NAMALWA (cell line): ENCODE results near the gene CCDC78.
A peak's percentile ranks its signal among the peaks of the same experiment; 100 is the strongest.

ENCODE experiments used
- DNase-seq: peaks from one replicate; pipeline ENCODE4 v3.0.0-alpha.2; 2015; ENCODE audit warnings: low spot score

CCDC78 gene

DNA sequence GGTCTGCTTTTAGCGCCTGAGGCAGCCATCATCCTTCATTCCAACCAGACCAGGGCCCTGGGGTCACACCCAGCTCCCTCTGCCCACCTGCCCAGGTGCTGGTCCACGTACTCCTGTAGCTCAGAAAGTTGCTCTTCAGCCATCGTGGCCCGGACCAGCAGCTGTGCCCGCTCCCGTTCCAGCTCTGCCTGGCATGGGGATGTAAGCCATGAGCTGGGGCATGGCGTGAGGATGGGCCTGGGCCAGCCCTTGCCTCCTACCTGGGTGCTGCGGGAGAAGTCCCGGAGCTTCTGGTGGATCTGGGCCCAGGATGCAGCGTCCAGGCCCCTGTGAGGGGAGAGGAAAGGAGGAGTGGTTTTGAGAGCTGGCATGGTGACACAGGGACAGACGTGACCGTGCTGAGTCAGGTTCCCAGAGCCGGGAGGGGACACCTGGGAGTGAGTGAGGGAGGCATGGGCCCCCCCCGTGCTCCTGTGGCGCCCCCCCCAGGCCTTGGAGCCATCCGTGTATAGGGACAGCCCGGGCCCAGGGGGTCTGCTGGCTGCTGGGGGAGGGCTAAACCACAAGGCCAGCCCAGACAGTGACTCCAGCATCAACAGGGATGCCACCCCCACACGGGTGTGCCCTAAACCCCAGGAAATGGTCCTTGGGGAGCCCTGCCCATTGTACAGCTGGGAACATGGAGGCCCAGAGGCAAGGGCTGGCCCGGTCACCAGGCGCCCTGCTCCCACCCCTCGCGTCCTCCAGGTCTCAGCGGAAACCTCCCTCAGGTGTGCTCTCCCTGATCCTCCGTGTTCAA is 3.2 kb downstream of the CCDC78 start:
- DNase-seq = no peak

DNA sequence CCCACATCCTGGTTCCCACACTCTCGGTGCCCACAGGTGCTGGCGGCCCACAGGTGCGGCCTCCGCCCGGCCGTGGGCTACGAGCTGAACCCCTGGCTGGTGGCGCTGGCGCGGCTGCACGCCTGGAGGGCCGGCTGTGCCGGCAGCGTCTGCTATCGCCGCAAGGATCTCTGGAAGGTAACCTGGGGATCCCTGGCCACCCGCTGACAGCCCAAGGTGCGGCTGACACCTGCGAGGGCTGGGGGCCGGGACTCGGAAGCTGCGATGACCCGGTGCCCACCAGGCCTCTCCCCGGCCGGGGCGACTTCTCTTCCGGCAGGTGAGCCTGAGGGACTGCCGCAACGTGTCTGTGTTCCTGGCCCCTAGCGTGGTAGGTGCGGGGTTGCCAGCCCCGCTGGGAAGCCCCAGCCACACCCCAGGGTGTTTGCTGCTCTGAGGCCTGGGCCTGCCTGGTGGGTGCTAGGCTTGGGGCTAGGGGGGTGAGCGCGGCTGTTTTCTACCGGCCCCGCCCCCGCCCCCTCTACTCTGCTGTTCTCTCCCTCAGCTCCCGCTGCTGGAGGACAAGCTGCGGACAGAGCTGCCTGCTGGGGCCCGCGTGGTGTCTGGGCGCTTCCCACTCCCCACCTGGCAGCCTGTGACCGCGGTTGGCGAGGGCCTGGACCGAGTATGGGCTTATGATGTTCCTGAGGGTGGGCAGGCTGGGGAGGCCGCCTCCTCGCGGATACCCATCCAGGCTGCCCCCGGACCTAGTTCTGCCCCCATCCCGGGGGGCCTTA is 4.3 kb downstream of the CCDC78 start:
- no peak for DNase-seq

DNA sequence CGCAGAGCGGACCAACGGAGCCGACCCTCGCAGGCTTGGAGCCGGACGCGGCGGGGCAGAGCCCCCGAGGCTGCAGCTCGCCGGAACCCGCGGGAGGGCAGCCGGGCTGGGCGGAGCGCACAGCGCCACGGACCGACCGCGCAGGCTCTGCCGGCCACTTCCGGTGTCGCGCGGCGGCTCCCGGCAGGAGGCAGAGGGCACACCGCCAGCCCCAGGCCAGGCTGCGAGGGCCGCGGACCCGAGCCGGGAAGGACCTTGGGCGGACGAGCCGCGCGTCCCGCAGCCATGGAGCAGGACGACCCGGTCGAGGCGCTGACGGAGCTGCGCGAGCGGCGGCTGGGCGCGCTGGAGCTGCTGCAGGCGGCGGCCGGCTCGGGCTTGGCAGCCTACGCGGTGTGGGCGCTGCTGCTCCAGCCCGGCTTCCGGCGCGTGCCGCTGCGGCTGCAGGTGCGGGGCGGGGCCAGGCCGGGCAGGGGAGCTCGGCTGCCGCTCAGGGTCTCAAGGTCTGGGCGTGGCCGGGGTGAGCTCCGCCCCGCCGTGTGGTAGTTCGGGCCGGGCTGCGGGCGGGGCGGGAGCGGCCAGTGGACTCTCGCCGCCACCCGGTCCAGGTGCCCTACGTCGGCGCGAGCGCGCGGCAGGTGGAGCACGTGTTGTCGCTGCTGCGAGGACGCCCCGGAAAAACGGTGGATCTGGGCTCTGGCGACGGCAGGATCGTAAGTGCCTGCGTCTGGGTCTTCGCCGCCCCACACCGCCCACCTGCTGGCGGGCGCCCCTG is 5.1 kb downstream of the CCDC78 start, which contains the start of gene ANTKMT:
TSS of gene ANTKMT (plus strand) at position 157 of the 775 bp plus-strand sequence. CDS start at position 286, 129 bp downstream.
- peak; percentile 94 for DNase-seq

DNA sequence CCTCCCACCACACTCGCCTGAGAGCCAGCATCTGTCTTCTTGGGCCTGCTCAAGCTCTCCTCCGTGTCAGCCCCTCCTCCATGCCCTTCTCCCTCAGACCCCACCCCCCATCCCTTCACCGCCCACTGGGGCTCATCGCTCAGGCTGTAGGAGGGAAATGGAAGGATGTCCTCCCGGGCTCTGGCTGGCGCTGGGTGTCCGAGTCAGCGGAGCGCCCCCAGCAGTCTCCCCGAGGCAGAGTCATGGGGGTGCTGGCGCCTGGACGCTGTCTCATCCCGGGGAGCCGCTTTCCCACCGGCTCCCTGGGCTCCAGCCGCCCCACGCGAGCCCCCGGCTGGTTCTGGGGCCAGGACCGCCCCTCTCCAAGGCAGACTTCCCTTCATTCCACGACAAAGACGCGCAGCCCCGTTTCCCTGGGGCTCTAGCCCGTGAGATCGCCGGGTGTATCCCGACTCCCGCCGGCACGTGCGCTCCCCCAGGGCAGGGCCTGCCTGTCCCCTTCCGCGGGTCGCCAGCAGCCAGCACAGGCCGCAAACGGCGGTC is 5.7 kb downstream of the CCDC78 start:
- DNase-seq = peak; percentile 86

DNA sequence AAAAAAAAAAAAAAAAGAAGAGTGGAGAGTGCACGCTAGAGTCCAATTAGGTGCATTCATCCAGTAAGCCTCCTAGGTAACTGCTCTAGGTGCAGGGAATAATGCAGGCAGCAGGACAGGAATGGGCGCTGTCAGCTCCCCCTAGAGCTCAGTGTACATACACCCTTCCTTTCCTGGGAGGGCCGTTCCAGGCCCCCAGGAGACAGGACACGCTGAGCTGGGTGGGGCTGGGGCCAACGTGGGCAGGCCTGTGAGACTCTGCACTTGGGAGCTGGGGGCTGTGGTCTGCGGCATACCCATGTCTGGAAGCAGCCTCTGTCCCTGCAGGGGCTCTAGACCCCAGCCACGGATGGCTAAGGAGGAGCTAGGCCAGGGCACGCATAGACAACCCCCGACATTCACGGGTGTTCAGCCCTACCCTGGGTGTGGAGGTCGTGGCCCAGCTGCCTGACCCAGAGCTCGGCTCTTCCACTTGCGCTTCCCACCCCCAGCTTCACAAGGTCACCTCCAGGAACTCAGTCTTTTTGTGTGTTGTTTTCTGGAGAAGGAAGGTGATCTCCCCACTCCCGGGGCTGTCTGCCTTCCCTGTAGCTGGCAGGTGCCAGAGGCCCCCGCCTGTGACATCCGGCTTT is 6.3 kb downstream of the CCDC78 start:
- DNase-seq = no peak

DNA sequence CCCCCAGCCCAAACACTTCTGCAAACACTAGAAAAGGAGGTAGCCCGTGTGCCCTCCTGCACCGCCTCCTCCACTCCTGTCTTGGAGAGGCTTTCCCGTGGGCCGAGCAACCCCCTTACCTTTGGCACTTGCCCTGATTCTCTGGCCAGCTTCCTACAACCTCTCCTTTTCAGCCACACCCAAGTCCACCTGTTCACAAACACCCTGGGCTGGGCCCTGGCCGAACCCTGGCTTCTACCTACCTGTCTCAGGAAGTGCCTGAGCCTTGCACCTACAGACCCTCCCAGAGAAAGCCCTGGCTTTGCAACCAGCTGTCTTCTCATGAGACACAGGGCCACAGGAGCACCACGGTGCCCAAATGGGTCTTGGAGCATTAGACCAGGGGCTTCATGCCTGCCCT is 7.3 kb downstream of the CCDC78 start:
- DNase-seq = no peak

DNA sequence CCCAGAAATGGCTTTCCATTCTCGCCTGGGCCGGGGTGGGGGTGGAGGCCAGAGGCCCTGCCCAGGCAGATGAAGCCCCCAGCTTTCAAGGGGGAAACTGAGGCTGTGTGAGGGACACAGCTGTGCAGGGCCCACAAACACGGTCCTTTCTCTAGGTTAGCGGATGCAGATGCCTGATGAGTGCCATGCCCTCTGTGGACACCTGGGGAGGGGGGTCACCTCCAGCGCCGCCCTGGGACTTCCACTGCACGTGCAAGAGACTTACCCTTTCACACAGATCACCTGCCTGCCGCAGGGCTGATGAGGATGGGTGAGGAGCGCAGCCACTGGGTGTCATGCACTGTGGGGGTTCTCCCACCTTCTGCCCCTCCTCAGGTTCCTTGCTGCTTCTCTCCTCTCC is 7.9 kb downstream of the CCDC78 start:
- DNase-seq = no peak

DNA sequence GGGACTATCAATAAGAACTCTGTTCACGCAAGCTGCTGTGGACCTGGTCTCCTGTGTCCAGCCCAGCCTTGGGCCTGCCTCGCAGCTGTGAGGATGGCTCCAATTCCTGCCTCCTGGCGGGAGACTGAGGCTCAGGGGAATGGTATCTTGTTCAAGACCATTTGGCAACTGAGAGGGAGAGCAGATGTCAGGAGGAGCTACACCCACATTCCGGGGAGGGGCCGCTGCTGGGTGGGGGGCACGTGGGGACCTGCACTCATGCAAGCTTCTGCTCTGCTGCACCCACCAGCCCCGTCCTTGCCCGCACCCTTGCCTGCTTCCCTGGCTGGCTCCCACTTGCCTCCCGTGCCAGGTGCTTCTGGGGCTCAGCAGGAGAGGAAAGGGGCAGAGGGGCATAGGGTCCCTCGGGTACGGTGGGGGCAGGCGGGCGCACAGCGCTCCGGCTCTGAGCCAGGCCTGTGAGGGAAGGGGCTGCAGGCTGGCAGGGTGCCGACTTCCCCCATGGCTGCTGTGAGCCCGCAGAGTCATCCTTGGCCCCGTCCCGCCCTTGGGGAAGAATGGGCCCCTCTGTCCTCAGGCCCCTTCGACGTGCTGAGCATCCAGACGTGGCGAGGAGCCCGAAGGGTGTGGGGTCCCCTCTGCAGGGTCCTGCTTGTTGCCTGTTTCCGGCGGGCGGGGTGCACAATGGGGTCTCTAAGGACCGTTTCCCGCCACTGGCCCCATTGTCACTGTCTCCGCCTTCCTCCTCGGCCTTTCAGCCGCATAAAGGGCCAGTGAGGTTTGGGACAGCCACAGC is 8.6 kb downstream of the CCDC78 start:
- no peak for DNase-seq

DNA sequence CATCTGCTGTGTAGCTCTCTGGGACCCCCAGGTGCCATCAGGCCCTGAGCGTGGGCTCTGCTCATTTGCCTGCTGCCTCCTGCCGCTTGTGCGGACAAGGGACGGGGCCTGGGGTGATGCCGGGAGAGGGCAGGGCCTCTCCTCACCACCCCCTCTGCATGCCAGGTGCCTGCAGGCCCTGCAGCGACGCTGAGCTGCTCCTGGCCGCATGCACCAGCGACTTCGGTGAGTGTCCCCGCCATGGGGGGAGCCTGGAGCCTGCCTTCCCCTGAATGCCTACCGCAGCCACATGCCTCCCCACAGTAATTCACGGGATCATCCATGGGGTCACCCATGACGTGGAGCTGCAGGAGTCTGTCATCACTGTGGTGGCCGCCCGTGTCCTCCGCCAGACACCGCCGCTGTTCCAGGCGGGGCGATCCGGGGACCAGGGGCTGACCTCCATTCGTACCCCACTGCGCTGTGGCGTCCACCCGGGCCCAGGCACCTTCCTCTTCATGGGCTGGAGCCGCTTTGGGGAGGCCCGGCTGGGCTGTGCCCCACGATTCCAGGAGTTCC is 9.4 kb downstream of the CCDC78 start:
- no peak for DNase-seq

DNA sequence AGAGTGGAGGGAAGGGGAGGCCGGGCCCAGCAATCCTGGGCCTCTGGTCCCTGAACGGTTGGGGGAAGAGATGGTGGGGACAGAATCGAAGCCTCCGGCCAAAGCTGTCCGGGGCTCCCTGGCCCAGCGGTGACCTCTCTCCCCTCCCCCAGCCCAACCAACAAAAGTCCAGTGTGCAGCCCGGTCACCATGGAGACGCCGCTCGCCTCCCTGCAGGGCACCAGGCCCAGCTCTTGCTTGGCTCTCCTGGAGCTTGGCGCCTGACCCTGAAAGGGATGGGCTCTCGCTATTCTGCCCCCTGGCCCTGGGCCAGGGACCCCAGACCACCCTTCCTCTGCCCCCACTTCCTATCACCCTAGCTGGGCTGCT is 10.1 kb downstream of the CCDC78 start:
- DNase-seq = no peak

DNA sequence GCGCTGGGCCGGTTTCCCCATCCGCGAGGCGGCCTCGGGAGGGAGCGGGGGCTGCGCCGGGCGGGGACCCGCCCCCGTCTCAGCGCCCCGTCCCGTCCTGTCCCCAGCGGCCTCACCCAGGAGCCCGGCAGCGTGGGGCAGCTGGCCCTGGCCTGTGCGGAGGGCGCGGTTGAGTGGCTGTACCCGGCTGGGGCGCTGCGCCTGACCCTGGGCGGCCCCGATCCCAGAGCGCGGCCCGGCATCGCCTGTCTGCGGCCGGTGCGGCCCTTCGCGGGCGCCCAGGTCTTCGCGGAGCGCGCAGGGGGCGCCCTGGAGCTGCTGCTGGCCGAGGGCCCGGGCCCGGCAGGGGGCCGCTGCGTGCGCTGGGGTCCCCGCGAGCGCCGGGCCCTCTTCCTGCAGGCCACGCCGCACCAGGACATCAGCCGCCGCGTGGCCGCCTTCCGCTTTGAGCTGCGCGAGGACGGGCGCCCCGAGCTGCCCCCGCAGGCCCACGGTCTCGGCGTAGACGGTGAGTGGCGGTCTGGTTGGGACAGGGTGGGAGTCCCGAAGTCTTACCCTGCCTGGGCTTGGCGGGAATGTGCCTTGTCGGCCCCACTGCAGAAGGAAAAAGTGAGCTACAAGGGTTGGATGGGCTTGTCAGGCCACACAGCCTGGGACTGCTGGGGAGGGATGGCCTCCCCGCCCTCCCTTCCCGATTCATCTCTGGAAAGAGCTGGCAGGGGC is 10.6 kb downstream of the CCDC78 start:
- no peak for DNase-seq

DNA sequence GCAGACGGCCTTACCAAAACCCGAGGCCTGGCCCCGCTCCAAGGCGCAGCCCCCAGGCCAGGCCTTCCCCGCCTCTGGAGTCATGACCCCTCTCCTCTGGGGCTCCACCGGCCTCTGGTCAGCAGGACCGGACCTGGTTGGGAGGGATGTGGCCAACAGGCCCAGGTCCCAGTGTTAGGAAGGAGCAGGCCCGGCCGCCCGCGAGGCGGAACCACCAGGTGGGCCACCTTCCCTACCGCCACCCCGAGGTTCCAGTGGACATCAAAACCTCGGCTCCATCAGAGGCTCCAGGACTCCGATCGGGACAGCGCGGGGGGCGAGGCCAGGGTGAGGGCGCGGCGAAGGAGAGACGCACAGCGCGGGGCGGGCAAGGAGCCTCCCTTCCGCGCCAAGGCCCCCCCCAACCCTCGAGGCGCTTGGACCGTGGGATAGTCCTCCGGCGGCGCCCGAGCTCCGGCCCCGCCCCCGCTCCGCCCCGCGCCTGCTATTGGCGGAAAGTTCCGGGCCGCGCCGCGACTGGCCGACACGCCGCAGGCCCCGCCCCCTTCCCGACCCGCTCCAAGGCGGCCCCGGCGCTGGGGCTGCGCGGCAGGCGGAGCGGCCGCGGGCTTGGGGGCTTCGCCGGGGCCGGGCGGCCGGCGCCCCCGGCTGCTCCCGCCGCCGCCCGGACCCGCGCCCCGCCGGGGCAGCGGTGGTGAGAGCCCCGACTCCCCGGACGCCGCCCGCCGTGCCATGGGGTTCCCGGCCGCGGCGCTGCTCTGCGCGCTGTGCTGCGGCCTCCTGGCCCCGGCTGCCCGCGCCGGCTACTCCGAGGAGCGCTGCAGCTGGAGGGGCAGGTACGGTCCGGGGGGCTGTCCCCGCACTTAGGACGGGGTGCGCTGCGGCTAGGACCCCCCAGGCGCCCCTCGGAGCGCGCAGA is 11.4 kb downstream of the CCDC78 start, which contains the start of gene METRN:
TSS of gene METRN (plus strand) at position 561 of the 919 bp plus-strand sequence. CDS start at position 733, 172 bp downstream.
- peak; percentile 79 for DNase-seq

DNA sequence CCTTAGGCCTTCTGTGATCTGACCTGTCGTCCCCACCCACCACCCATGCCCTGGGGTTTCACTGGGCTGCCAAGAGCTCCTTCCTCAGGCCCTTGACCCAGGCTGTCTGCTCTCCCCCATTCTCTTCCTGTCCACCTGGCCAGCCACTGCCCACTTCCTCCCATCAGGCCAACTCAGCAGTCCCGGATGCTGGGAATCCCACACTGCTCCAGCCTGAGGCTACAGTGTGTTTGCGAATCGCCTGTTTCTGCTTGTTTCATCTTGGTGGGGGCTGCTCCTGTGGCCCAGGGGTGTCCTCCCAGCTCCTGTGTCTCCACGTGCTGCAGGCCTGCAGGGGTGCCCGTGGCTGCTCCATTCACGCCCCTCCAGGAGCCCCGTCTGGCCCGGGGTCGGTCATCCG is 12.2 kb downstream of the CCDC78 start:
- DNase-seq = no peak

DNA sequence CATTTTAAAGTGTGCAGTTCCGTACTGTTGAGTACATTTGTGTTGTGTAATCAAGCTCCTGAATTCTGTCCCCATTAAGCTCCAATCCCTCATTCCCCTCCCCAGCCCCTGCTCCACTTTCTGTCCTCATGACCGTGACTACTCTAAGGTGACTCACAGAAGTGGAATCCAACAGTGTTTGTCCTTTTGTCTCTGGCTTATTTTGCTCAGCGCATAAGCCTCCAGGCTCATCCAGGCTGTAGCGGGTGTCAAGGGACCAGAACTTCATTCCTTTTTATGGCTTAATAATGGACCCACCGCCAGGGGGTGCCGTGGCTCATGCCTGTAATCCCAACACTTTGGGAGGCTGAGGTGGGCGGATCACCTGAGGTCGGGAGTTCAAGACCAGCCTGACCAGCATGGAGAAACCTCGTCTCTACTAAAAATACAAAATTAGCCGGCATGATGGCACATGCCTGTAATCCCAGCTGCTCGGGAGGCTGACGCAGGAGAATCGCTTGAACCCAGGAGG is 13.4 kb downstream of the CCDC78 start:
- peak; percentile 53 for DNase-seq

DNA sequence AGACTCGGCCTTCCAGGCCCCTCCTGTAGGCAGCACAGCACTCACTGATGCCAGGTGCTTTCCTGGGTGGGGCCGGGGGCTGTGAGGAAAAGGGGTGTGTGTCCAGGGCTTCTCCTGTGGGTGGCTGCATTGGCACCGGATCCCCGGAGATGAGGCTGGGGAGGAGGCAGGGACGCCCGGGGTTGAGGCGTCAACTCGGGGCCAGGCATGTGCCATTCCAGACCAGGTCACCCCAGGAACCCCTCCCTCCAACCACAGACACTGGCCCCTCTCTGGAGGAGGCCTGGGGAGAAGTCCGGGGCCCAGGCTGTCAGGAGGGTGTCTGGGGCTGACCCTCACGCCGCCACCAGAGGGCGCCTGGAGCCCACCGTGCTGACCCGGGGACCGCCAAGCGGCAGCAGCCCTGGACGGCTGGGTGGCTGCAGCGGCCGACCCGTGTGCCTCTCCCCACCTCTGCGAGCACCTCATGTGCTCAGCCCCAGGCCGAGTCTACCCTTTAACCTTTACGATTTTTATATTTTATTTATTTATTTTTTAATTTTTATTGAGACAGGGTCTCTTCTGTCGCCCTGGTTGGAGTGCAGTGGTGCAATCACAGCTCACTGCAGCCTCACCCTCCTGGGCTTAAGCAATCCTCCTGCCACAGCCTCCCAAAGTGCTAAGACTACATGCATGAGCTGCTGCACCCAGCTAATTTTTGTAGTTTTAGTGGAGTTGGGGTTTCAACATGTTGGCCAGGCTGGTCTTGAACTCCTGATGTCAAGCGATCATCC is 14.5 kb downstream of the CCDC78 start:
- DNase-seq = peak; percentile 77

DNA sequence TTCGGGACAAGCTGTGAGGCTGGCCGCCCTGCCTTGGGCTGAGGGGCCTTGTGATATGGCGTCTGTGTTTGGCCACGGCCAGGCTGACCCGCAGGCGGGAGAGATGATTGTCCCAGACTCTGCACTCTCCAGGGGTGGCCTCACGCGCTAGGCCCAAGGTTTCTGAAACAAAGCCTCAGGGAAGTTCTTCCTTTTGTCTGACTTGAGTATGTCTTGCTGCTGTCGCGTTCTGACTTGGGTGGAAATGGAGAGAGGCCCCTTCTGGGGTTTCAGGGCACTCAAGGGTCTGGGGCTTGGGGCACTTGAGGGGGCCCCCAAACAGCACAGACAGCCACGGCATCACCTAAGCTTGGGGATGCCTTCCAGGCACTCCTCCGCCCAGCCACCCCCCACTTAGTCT is 15.2 kb downstream of the CCDC78 start:
- no peak for DNase-seq

DNA sequence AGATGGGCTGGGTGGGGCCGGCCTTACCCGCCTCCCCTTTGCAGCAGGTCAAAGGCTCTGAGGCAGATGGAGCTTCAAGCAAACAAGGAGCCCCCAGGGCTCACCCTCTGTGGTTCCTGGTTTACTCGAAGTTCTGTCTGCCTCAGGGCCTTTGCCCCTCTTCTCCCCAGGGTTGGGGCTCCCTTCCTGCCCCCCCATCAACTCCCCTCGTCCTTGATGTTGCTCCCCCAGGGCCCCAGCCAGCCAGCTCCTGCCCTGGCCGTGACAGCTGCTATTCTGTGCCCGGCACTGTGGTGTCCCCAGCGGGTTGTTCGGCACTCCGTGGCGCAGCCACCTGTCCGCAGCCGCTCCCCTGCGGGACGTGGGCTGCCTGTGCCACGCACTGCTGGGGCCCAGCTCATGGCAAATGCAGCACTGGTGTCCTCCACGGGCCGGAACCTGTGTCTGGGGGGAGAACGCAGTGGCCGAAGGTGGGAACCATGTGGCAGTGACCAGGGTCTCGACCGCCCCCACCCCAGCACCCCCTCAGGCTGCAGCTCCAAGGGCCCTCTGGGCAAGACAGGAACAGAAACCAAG is 15.7 kb downstream of the CCDC78 start:
- DNase-seq = no peak
